Gastroesophageal sphincter (tissue), 4 donors: Measurements from ENCODE around the gene ZBED5. TPM values are rescaled to one million over a fixed set of nuclear protein-coding genes. Genes with fewer than 3 reads are reported as not detected.

Experiments
- ATAC-seq: fragments of 150-250 bp; one replicate; pipeline ENCODE4 v1.9.1; 2016; ENCODE audit warnings: mild to moderate bottlenecking, moderate library complexity
- H3K27ac ChIP-seq, 4 donors: fragments of 200-600 bp; sonication (generic) in 3 of 4; 1 replicate in 3 of 4; 2 replicates in 1 of 4; pipeline ENCODE4 v1.5.1; 2016 to 2019
- H3K27me3 ChIP-seq: fragments of 200-600 bp; sonication (generic); one replicate; pipeline ENCODE4 v1.5.1; 2019
- H3K36me3 ChIP-seq, 2 donors: fragments of 200-600 bp; sonication (generic); one replicate each; pipeline ENCODE4 v1.5.1; 2019; ENCODE audit warnings: control low read depth in 1 of 2
- H3K4me1 ChIP-seq, 3 donors: fragments of 200-600 bp; sonication (generic); 1 replicate in 2 of 3; 2 replicates in 1 of 3; pipeline ENCODE4 v1.5.1; 2016 to 2019; ENCODE audit warnings: control low read depth in 2 of 3
- H3K4me3 ChIP-seq, 2 donors: fragments of 200-600 bp; sonication (generic); one replicate each; pipeline ENCODE4 v1.5.1; 2019; ENCODE audit warnings: mild to moderate bottlenecking in 1 of 2, moderate library complexity in 1 of 2
- H3K9me3 ChIP-seq, 3 donors: fragments of 200-600 bp; sonication (generic); one replicate each; pipeline ENCODE4 v1.5.1; 2017 to 2019; ENCODE audit warnings: control low read depth in 2 of 3
- CTCF ChIP-seq, 4 experiments: fragments of 200-600 bp in 2 of 4; fragments of 450-650 bp in 2 of 4; sonication (generic) in 1 of 4; IDR thresholded peaks; one replicate each; pipeline ENCODE4 v1.5.1; 2017 to 2019; ENCODE audit warnings: antibody characterized with exemption in 4 of 4, mild to moderate bottlenecking in 2 of 4, moderate library complexity in 2 of 4
- EP300 ChIP-seq: sonication (generic); formaldehyde crosslinking; IDR thresholded peaks from one replicate; pipeline ENCODE4 v1.6.1; 2017; ENCODE audit warnings: antibody characterized with exemption, mild to moderate bottlenecking
- POLR2A ChIP-seq, 2 donors: fragments of 450-650 bp; IDR thresholded peaks; one replicate each; pipeline ENCODE4 v1.6.1; 2017; ENCODE audit warnings: antibody characterized with exemption in 2 of 2, mild to moderate bottlenecking in 2 of 2, moderate library complexity in 1 of 2
- POLR2AphosphoS5 ChIP-seq: sonication (generic); formaldehyde crosslinking; IDR thresholded peaks from one replicate; pipeline ENCODE4 v1.6.1; 2017; ENCODE audit warnings: antibody characterized with exemption
- WGBS, 2 donors: methylation state at CpG; one replicate each; pipeline ENCODE4 v1.1.5; 2018; ENCODE audit warnings: low coverage in 1 of 2; 5-methylcytosine and 5-hydroxymethylcytosine counted together
- total RNA-seq, 4 donors: library from RNA; depleted of rRNA; stranded (reverse); fragments of >200 nt; gene quantifications; one replicate each; pipeline ENCODE4 v1.1.0, GENCODE V29; 2016

ZBED5 gene
- total RNA-seq, 4 donors from 2014 or later, result 26.0 to 57.3 (median 41.7) TPM

GRCh38 chr11:10808235-10808552, 49.7 kb downstream of the ZBED5 start:
- H3K27ac ChIP-seq, result peak overlapping the region; percentile 97 to 99 (median 98)
- WGBS, 2 donors, result no CpG with 5 or more reads among the region's 36 CpGs
- H3K36me3 ChIP-seq, result peaks cover 9 to 39% of the 10 kb centered on the region in 2 donors
- ATAC-seq, result no peak
- H3K4me3 ChIP-seq, result peak overlapping the region; percentile 77 to 96
- no peaks in the 10 kb centered on the region for H3K9me3 ChIP-seq
- no peaks in the 10 kb centered on the region for H3K27me3 ChIP-seq
- TF ChIP-seq CTCF (IDR thresholded peaks at IDR 0.05) (peak in 2 of 4 experiments; percentile 8 to 9), POLR2AphosphoS5 (no peak)
- peaks cover 8 to 54% (median 19%) of the 10 kb centered on the region in 3 donors for H3K4me1 ChIP-seq

- Histone ChIP-seq H3K9me3 (no peaks in the 10 kb centered on the region), H3K4me1 (peaks cover 8 to 60% (median 19%) of the 10 kb centered on the region in 3 donors), H3K4me3 (peak overlapping the region; percentile 77 to 96), H3K27me3 (no peaks in the 10 kb centered on the region), H3K27ac (peak overlapping the region; percentile 97 to 99 (median 98)), H3K36me3 (peaks cover 10 to 44% of the 10 kb centered on the region in 2 donors)
- ATAC-seq, result peak; percentile 20
- TF ChIP-seq POLR2AphosphoS5 (peak; percentile 44), EP300 (no peak), CTCF (IDR thresholded peaks at IDR 0.05) (no peak)
- 0 to 1% methylated on average over 8 to 13 of the region's 39 CpGs for WGBS, 2 donors
These were observed 50.2 kb downstream of the ZBED5 start for GRCh38 chr11:10807493-10808234.

- Histone ChIP-seq H3K4me3 (peak overlapping the region in 1 of 2 donors; percentile 77), H3K36me3 (peaks cover 21 to 59% of the 10 kb centered on the region in 2 donors)
- no peak for ATAC-seq
These were observed 51.6 kb downstream of the ZBED5 start for GRCh38 chr11:10806206-10806605.

GRCh38 chr11:10805741-10806140, 52.1 kb downstream of the ZBED5 start:
- TF ChIP-seq EP300 (no peak), POLR2A (IDR thresholded peaks at IDR 0.05) (no peak), POLR2AphosphoS5 (no peak), CTCF (IDR thresholded peaks at IDR 0.05) (no peak)
- 72 to 76% methylated on average over 7 to 8 of the region's 8 CpGs for WGBS, 2 donors
- peaks cover 11 to 78% (median 19%) of the 10 kb centered on the region in 3 donors for H3K4me1 ChIP-seq

More at GRCh38 chr11:10806206-10806605, 51.6 kb downstream of the ZBED5 start:
- H3K9me3 ChIP-seq, result no peaks in the 10 kb centered on the region
- TF ChIP-seq CTCF (IDR thresholded peaks at IDR 0.05) (no peak), POLR2A (IDR thresholded peaks at IDR 0.05) (no peak), EP300 (no peak), POLR2AphosphoS5 (no peak)
- H3K27me3 ChIP-seq, result no peaks in the 10 kb centered on the region
- H3K27ac ChIP-seq, result peak overlapping the region in 2 of 4 donors; percentile 97 to 99
- WGBS, 2 donors, result 60 to 82% methylated on average over 1 to 2 of the region's 4 CpGs
- H3K4me1 ChIP-seq, result peaks cover 11 to 74% (median 19%) of the 10 kb centered on the region in 3 donors

GRCh38 chr11:10803676-10804075, 54.2 kb downstream of the ZBED5 start:
- 48 to 65% methylated on average over 6 of the region's 6 CpGs for WGBS, 2 donors
- no peak for TF ChIP-seq EP300
- no peak for TF ChIP-seq POLR2A (IDR thresholded peaks at IDR 0.05)
- TF ChIP-seq POLR2AphosphoS5, result no peak
- no peak for TF ChIP-seq CTCF (IDR thresholded peaks at IDR 0.05)
- Histone ChIP-seq H3K27me3 (no peaks in the 10 kb centered on the region), H3K9me3 (no peaks in the 10 kb centered on the region), H3K4me3 (no peak overlapping the region), H3K36me3 (peaks cover 44 to 84% of the 10 kb centered on the region in 2 donors), H3K27ac (peak overlapping the region in 1 of 4 donors; percentile 8), H3K4me1 (peaks cover 11 to 86% (median 19%) of the 10 kb centered on the region in 3 donors)
- no peak for ATAC-seq

More at GRCh38 chr11:10805741-10806140, 52.1 kb downstream of the ZBED5 start:
- no peaks in the 10 kb centered on the region for H3K27me3 ChIP-seq
- peaks cover 24 to 63% of the 10 kb centered on the region in 2 donors for H3K36me3 ChIP-seq
- H3K9me3 ChIP-seq, result no peaks in the 10 kb centered on the region
- H3K4me3 ChIP-seq, result no peak overlapping the region
- ATAC-seq, result no peak
- H3K27ac ChIP-seq, result peak overlapping the region in 2 of 4 donors; percentile 17 to 22
